Measurements from ENCODE around the gene DHRSX. TPM values are rescaled to one million over a fixed set of nuclear protein-coding genes. Genes with fewer than 3 reads are reported as not detected.

The DHRSX gene
- total and polyA plus RNA-seq, 2 donors (not counting 1 experiment from before 2014, with no cell fraction given) = 18.8 to 39.0 TPM

GRCh38 chrX:2425286-2426071, 75.3 kb downstream of the DHRSX start:
- Histone ChIP-seq H3K36me3 (replicated peaks in 1 of 2; ENCODE audit: control extremely low read depth in 1 of 2, control insufficient read depth in 1 of 2, extremely low read depth in 1 of 2, insufficient read depth in 2 of 2, low read length in 1 of 2) (peaks cover 0 to 20% of the 10 kb centered on the region in 2 experiments), H3K4me2 (replicated peaks; ENCODE audit: low read depth, low read length, poor library complexity, severe bottlenecking) (no peak overlapping the region), H3K79me2 (ENCODE audit: control insufficient read depth, insufficient read depth, low read length) (peaks cover 37% of the 10 kb centered on the region), H4K20me1 (ENCODE audit: control insufficient read depth, insufficient read depth, low read length, poor library complexity, severe bottlenecking) (no peaks in the 10 kb centered on the region), H3K27me3 (replicated peaks in 1 of 4; ENCODE audit: control extremely low read depth in 1 of 4, control insufficient read depth in 3 of 4, insufficient read depth in 4 of 4, low read length in 3 of 4) (no peaks in the 10 kb centered on the region), H3K9ac (ENCODE audit: low read length) (no peak overlapping the region), H3K27ac (ENCODE audit: low read length in 2 of 2) (no peak overlapping the region), H3K4me1 (ENCODE audit: control insufficient read depth in 2 of 2, insufficient read depth in 2 of 2, low read length in 2 of 2) (peaks cover 0 to 2% of the 10 kb centered on the region in 2 donors), H2AFZ (ENCODE audit: insufficient read depth, low read depth, low read length, poor library complexity, severe bottlenecking) (no peak overlapping the region), H3K4me3 (ENCODE audit: control extremely low read depth in 1 of 5, extremely low read depth in 1 of 5, insufficient read depth in 1 of 5, low read depth in 2 of 5, low read length in 4 of 5) (no peak overlapping the region), H3K9me3 (ENCODE audit: control extremely low read depth in 1 of 3, control insufficient read depth in 2 of 3, insufficient read depth in 1 of 3, low read length in 2 of 3) (peaks cover 1 to 11% (median 3%) of the 10 kb centered on the region in 3 donors)
- 96% methylated on average over 11 of the region's 13 CpGs for WGBS (ENCODE audit: insufficient coverage)
- DNase-seq (no peak), ATAC-seq (ENCODE audit: low read depth) (no peak)
- ChIA-PET POLR2A (no interaction called here), CTCF (no interaction called here)
- TF ChIP-seq EZH2 (IDR thresholded peaks at IDR 0.05; ENCODE audit: borderline replicate concordance, insufficient read depth, low read depth, low read length, poor library complexity, severe bottlenecking) = no peak
- TF ChIP-seq CTCF (IDR thresholded peaks at IDR 0.05) = no peak
- H3K9me3 Mint-ChIP-seq (ENCODE audit: insufficient read depth) = peaks cover 3% of the 10 kb centered on the region
- no peak overlapping the region for H3K4me3 Mint-ChIP-seq
- no peaks in the 10 kb centered on the region for H3K27me3 Mint-ChIP-seq
- intact Hi-C loops (cut with micrococcal nuclease) = no loop called here
- H3K27ac Mint-ChIP-seq = no peak overlapping the region
- peaks cover 11% of the 10 kb centered on the region for H3K4me1 Mint-ChIP-seq

GRCh38 chrX:2424317-2424716, 76.5 kb downstream of the DHRSX start:
- H3K27me3 ChIP-seq (replicated peaks in 1 of 4; ENCODE audit: control extremely low read depth in 1 of 4, control insufficient read depth in 3 of 4, insufficient read depth in 4 of 4, low read length in 3 of 4) = no peaks in the 10 kb centered on the region
- ATAC-seq (ENCODE audit: low read depth) (no peak), DNase-seq (no peak)
- peaks cover 1 to 11% (median 3%) of the 10 kb centered on the region in 3 donors for H3K9me3 ChIP-seq (ENCODE audit: control extremely low read depth in 1 of 3, control insufficient read depth in 2 of 3, insufficient read depth in 1 of 3, low read length in 2 of 3)
- TF ChIP-seq EZH2 (IDR thresholded peaks at IDR 0.05; ENCODE audit: borderline replicate concordance, insufficient read depth, low read depth, low read length, poor library complexity, severe bottlenecking) = no peak
- no peak for TF ChIP-seq CTCF (IDR thresholded peaks at IDR 0.05)
- intact Hi-C loops (cut with micrococcal nuclease) = no loop called here
- no peaks in the 10 kb centered on the region for H3K4me1 ChIP-seq (ENCODE audit: control insufficient read depth in 2 of 2, insufficient read depth in 2 of 2, low read length in 2 of 2)
- Mint-ChIP-seq H3K27me3 (no peaks in the 10 kb centered on the region), H3K4me3 (no peak overlapping the region), H3K27ac (no peak overlapping the region), H3K9me3 (ENCODE audit: insufficient read depth) (peaks cover 3% of the 10 kb centered on the region), H3K4me1 (peaks cover 2% of the 10 kb centered on the region)
- H4K20me1 ChIP-seq (ENCODE audit: control insufficient read depth, insufficient read depth, low read length, poor library complexity, severe bottlenecking) = no peaks in the 10 kb centered on the region
- POLR2A ChIA-PET = no interaction called here
- no peak overlapping the region for H3K4me2 ChIP-seq (replicated peaks; ENCODE audit: low read depth, low read length, poor library complexity, severe bottlenecking)
- H3K9ac ChIP-seq (ENCODE audit: low read length) = no peak overlapping the region
- WGBS (ENCODE audit: insufficient coverage) = 80% methylated on average over 1 of the region's 2 CpGs
- CTCF ChIA-PET = no interaction called here
- H3K27ac ChIP-seq (ENCODE audit: low read length in 2 of 2) = no peak overlapping the region
- peaks cover 26% of the 10 kb centered on the region for H3K79me2 ChIP-seq (ENCODE audit: control insufficient read depth, insufficient read depth, low read length)
- H2AFZ ChIP-seq (ENCODE audit: insufficient read depth, low read depth, low read length, poor library complexity, severe bottlenecking) = no peak overlapping the region
- H3K36me3 ChIP-seq (replicated peaks in 1 of 2; ENCODE audit: control extremely low read depth in 1 of 2, control insufficient read depth in 1 of 2, extremely low read depth in 1 of 2, insufficient read depth in 2 of 2, low read length in 1 of 2) = peaks cover 0 to 20% of the 10 kb centered on the region in 2 experiments
- no peak overlapping the region for H3K4me3 ChIP-seq (ENCODE audit: control extremely low read depth in 1 of 5, extremely low read depth in 1 of 5, insufficient read depth in 1 of 5, low read depth in 2 of 5, low read length in 4 of 5)
